Globus pallidus (tissue), 1 donor: ENCODE measurements around the gene MED8.
"Not testable (repeated sequence)": the region's sequence is repeated elsewhere in the genome, so short reads cannot be mapped to it uniquely, and the experiment has no call there.

ENCODE experiments used
- DNase-seq: peaks from one replicate; pipeline ENCODE4 v3.0.0-alpha.2; 2015; ENCODE audit warnings: low spot score

Gene MED8

GRCh38 chr1:43421976-43422750, 32.6 kb upstream of the MED8 start:
- DNase-seq, result no peak

GRCh38 chr1:43421396-43421795, 31.8 kb upstream of the MED8 start:
- no peak for DNase-seq

GRCh38 chr1:43420874-43421273, 31.3 kb upstream of the MED8 start:
- no peak for DNase-seq

GRCh38 chr1:43419627-43420425, 30.2 kb upstream of the MED8 start:
- DNase-seq, result no peak

GRCh38 chr1:43418858-43419257, 29.3 kb upstream of the MED8 start:
- no peak for DNase-seq

GRCh38 chr1:43415901-43416300, 26.3 kb upstream of the MED8 start:
- DNase-seq, result no peak

GRCh38 chr1:43414634-43415223, 25.1 kb upstream of the MED8 start:
- peak; percentile 47 for DNase-seq

GRCh38 chr1:43413426-43413825, 23.8 kb upstream of the MED8 start:
- DNase-seq, result not testable (repeated sequence)

GRCh38 chr1:43410571-43410970, 21.0 kb upstream of the MED8 start:
- no peak for DNase-seq

GRCh38 chr1:43405876-43406234, 16.3 kb upstream of the MED8 start:
- DNase-seq, result no peak

GRCh38 chr1:43405219-43405875, 15.7 kb upstream of the MED8 start:
- DNase-seq, result no peak

- no peak for DNase-seq
These were observed 14.8 kb upstream of the MED8 start for GRCh38 chr1:43404353-43404752.

GRCh38 chr1:43402089-43402865, 12.7 kb upstream of the MED8 start:
- DNase-seq, result no peak

GRCh38 chr1:43400441-43400840, 10.8 kb upstream of the MED8 start:
- DNase-seq, result not testable (repeated sequence)

GRCh38 chr1:43398227-43398626, 8.6 kb upstream of the MED8 start:
- DNase-seq, result no peak

GRCh38 chr1:43396059-43396458, 6.5 kb upstream of the MED8 start:
- no peak for DNase-seq

- no peak for DNase-seq
These were observed 5.9 kb upstream of the MED8 start for GRCh38 chr1:43395523-43395922.

- DNase-seq, result no peak
These were observed 3.1 kb upstream of the MED8 start for GRCh38 chr1:43392702-43393101.

GRCh38 chr1:43388613-43389012, 987 bp downstream of the MED8 start:
- DNase-seq, result no peak

GRCh38 chr1:43387976-43388599, 1.5 kb downstream of the MED8 start:
- no peak for DNase-seq

- DNase-seq, result no peak
These were observed 2.9 kb downstream of the MED8 start for GRCh38 chr1:43386676-43387075.
